Endothelial cell of umbilical vein (primary cell): ENCODE data around the gene TRIM41. TPM values are rescaled to one million over a fixed set of nuclear protein-coding genes. Genes with fewer than 3 reads are reported as not detected.

Experiments used
- BruUV-seq: library from RNA; stranded (reverse); fragments of 400-500 nt; replicated peaks from 2 replicates; lab custom pipeline; 2021; lab: Mats Ljungman, UMichigan
- CTCF ChIA-PET: fragments of 300-600, 350-600 bp; sonication (Branson Sonifier 250); formaldehyde crosslinking; loops from one replicate; lab custom pipeline; 2021; ENCODE audit warnings: antibody characterized with exemption, inconsistent platforms; lab: Charles Lee
- POLR2A ChIA-PET: fragments of 300-600, 350-600 bp; sonication (Branson Sonifier 250); formaldehyde crosslinking; loops from one replicate; lab custom pipeline; 2021; ENCODE audit warnings: antibody characterized with exemption, inconsistent platforms; lab: Charles Lee
- DNase-seq: peaks from one replicate; pipeline ENCODE4 v3.0.0-alpha.2; 2011; ENCODE audit warnings: low read depth, low spot score
- FAIRE-seq: peaks from 2 replicates; lab custom pipeline; 2011; peaks lifted over from hg19 to GRCh38; lab: Jason Lieb, UNC
- H2AFZ ChIP-seq: 2 replicates; pipeline ENCODE4 v1.6.0; 2012; ENCODE audit warnings: low read depth, low read length, control low read depth, inconsistent platforms
- H3K27ac ChIP-seq: 2 replicates; pipeline ENCODE4 v1.5.1; 2011; ENCODE audit warnings: low read depth, mild to moderate bottlenecking, control low read depth, low read length, moderate library complexity; ENCODE audit not compliant: insufficient read depth
- H3K27me3 ChIP-seq, 2 experiments: 2 replicates each; pipeline versions ENCODE4 v1.6.0 to v1.6.1; 2011; ENCODE audit warnings: low read length in 2 of 2, mixed read lengths in 1 of 2; ENCODE audit not compliant: control insufficient read depth in 2 of 2, insufficient read depth in 2 of 2
- H3K36me3 ChIP-seq, 2 experiments: 2 replicates in 1 of 2; 3 replicates in 1 of 2; pipeline ENCODE4 v1.5.1; 2011; ENCODE audit warnings: low read length in 2 of 2, mild to moderate bottlenecking in 1 of 2, moderate library complexity in 1 of 2; ENCODE audit not compliant: control insufficient read depth in 2 of 2, insufficient read depth in 2 of 2; ENCODE audit errors: extremely low read depth in 1 of 2
- H3K4me1 ChIP-seq: 3 replicates; pipeline ENCODE4 v1.5.1; 2011; ENCODE audit warnings: mild to moderate bottlenecking, low read length; ENCODE audit not compliant: control insufficient read depth, insufficient read depth; ENCODE audit errors: extremely low read depth
- H3K4me2 ChIP-seq: 2 replicates; pipeline ENCODE4 v1.6.1; 2011; ENCODE audit warnings: low read length, control low read depth, mixed read lengths; ENCODE audit not compliant: insufficient read depth
- H3K4me3 ChIP-seq, 3 experiments: fragments of 200-600 bp in 1 of 3; sonication (generic), shearing (Covaris generic) in 1 of 3; replicated peaks in 1 of 3; 2 replicates each; pipeline ENCODE4 v1.5.1; 2011 to 2016; ENCODE audit warnings: control low read depth in 3 of 3, low read length in 3 of 3, mild to moderate bottlenecking in 2 of 3, inconsistent platforms in 1 of 3, low read depth in 1 of 3, moderate library complexity in 1 of 3; ENCODE audit not compliant: insufficient read depth in 1 of 3
- H3K79me2 ChIP-seq: 2 replicates; pipeline ENCODE4 v1.6.0; 2012; ENCODE audit warnings: low read length, inconsistent platforms; ENCODE audit not compliant: control insufficient read depth, insufficient read depth
- H3K9ac ChIP-seq: replicated peaks from 2 replicates; pipeline ENCODE3; 2011; ENCODE audit warnings: low read length, control low read depth; ENCODE audit not compliant: insufficient read depth; ENCODE audit errors: extremely low read depth
- H3K9me1 ChIP-seq: replicated peaks from 3 replicates; pipeline ENCODE4 v1.6.0; 2011; ENCODE audit warnings: mild to moderate bottlenecking, low read length; ENCODE audit not compliant: control insufficient read depth, insufficient read depth; ENCODE audit errors: extremely low read depth
- H3K9me3 ChIP-seq: replicated peaks from 2 replicates; pipeline ENCODE4 v1.5.1; 2012; ENCODE audit warnings: low read length, inconsistent platforms; ENCODE audit not compliant: control insufficient read depth, insufficient read depth
- H4K20me1 ChIP-seq: replicated peaks from 2 replicates; pipeline ENCODE3; 2011; ENCODE audit warnings: mild to moderate bottlenecking, low read length; ENCODE audit not compliant: control insufficient read depth, insufficient read depth; ENCODE audit errors: extremely low read depth
- CTCF ChIP-seq, 2 donors: IDR thresholded peaks; 1 replicate in 1 of 2; 2 replicates in 1 of 2; pipeline ENCODE4 v1.5.1; 2011; ENCODE audit warnings: low read length in 2 of 2, mild to moderate bottlenecking in 2 of 2, moderate library complexity in 2 of 2, control low read depth in 1 of 2, inconsistent platforms in 1 of 2, low read depth in 1 of 2; ENCODE audit not compliant: insufficient read depth in 1 of 2; ENCODE audit errors: extremely low read depth in 1 of 2
- POLR2A ChIP-seq: IDR thresholded peaks from 2 replicates; pipeline ENCODE4 v1.6.1; 2012; ENCODE audit warnings: low read depth, mild to moderate bottlenecking, control low read depth, low read length
- POLR2AphosphoS5 ChIP-seq: IDR thresholded peaks from 2 replicates; pipeline ENCODE4 v1.6.1; 2012; ENCODE audit warnings: low read depth, mild to moderate bottlenecking, control low read depth, low read length, moderate library complexity; ENCODE audit not compliant: insufficient read depth
- dilution Hi-C: fragments of 300-500 bp; cut with MboI; formaldehyde crosslinking; loops from one replicate; pipeline ENCODE4 v1.15.0; 2019; ENCODE audit warnings: low sequenced_read_pairs; ENCODE audit not compliant: extremely low pct_ligation_motif_present
- intact Hi-C: fragments of 100-400 bp; cut with micrococcal nuclease; formaldehyde crosslinking; loops from one replicate; pipeline ENCODE4 v1.10.0; 2022
- polyA plus RNA-seq, 4 experiments: library from polyadenylated mRNA; depleted of rRNA in 3 of 4; stranded (reverse) in 3 of 4; unstranded in 1 of 4; fragments of >200 nt; gene quantifications; 2 replicates each; pipeline versions ENCODE4 v1.2.1 to v1.2.3, GENCODE V29; 2011 to 2012; ENCODE audit warnings: missing spikeins in 1 of 4
- total RNA-seq: library from RNA; stranded (reverse); gene quantifications from 2 replicates; pipeline ENCODE4 v1.2.3, GENCODE V29; 2021
- TF ChIP-seq, protein P1 (sequence below): IDR thresholded peaks from 2 replicates; pipeline ENCODE4 v1.6.1; 2011; ENCODE audit not compliant: insufficient read depth, insufficient read length

The TRIM41 gene
- total and polyA plus RNA-seq, 2 donors (not counting 3 experiments of a cell fraction or from before 2014, with no cell fraction given) = 11.2 to 19.9 TPM

DNA sequence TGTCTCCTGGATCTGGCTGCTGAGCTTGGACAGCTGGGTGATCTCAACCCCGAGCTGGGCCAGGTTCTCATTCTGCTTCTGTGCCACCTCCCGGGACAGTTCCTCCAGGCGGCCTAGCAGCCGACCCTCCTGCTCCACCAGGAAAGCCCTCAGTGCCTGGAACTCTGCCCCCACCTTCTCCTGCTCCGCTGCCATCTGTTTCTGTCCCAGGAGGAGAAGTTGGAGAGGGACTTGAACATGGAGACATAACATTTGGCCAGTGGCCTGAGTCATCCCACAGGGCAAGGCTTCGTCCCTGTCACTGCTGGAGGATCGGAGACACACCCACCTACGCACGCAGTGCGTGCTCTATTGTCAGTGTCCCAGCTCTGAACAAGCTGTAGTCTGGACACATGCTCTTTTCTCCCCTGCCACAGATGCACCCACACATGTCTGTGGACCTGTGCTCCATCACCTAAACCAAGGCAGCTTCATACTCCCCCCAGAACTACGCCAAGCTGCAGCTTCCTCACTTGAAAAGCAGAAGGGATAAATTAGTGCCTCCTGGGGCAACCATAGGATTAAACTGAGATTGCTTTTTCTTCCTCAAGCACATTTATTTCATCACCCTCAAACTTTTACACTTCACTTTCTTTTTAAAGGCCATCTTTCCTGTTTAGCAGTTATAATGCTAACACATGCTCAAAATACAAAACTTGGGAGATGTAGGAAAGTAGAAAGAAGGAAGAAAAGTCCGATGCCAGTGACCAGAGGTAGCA lies 23.0 kb upstream of the TRIM41 start:
- H3K36me3 ChIP-seq = no peaks in the 10 kb centered on the region
- no peak overlapping the region for H3K27ac ChIP-seq
- no TSS peak for BruUV-seq
- ChIA-PET CTCF (no interaction called here), POLR2A (no interaction called here)
- no peaks in the 10 kb centered on the region for H3K4me1 ChIP-seq
- TF ChIP-seq, protein P1, sequence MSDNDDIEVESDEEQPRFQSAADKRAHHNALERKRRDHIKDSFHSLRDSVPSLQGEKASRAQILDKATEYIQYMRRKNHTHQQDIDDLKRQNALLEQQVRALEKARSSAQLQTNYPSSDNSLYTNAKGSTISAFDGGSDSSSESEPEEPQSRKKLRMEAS = no peak
- TF ChIP-seq POLR2A (no peak), CTCF (IDR thresholded peaks at IDR 0.05; ENCODE audit: extremely low read depth in 1 of 2, insufficient read depth in 1 of 2, low read depth in 1 of 2, low read length in 2 of 2) (no peak), POLR2AphosphoS5 (no peak)
- no peaks in the 10 kb centered on the region for H3K79me2 ChIP-seq
- no peaks in the 10 kb centered on the region for H4K20me1 ChIP-seq
- no peak overlapping the region for H3K4me2 ChIP-seq
- no peaks in the 10 kb centered on the region for H3K9me3 ChIP-seq
- dilution Hi-C loops (no loop called here), intact Hi-C loops (loop anchor here (10.0 kb wide), 1 partner anchor 1645 kb away; the partner anchor contains the start of gene RUFY1)
- DNase-seq = no peak
- no peak overlapping the region for H2AFZ ChIP-seq
- peaks cover 0 to 2% of the 10 kb centered on the region in 2 experiments for H3K27me3 ChIP-seq
- H3K4me3 ChIP-seq = no peak overlapping the region
- H3K9ac ChIP-seq = no peak overlapping the region
- H3K9me1 ChIP-seq = no peaks in the 10 kb centered on the region
- FAIRE-seq = no peak
